Fibroblast of skin of right biceps (primary cell): ENCODE measurements around the gene ATOH8.
"Not testable (repeated sequence)": the region's sequence is repeated elsewhere in the genome, so short reads cannot be mapped to it uniquely, and the experiment has no call there.

ENCODE experiments used
- DNase-seq: peaks from one replicate; pipeline ENCODE4 v3.0.0-alpha.2; 2013

ATOH8 gene, protein sequence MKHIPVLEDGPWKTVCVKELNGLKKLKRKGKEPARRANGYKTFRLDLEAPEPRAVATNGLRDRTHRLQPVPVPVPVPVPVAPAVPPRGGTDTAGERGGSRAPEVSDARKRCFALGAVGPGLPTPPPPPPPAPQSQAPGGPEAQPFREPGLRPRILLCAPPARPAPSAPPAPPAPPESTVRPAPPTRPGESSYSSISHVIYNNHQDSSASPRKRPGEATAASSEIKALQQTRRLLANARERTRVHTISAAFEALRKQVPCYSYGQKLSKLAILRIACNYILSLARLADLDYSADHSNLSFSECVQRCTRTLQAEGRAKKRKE

DNA sequence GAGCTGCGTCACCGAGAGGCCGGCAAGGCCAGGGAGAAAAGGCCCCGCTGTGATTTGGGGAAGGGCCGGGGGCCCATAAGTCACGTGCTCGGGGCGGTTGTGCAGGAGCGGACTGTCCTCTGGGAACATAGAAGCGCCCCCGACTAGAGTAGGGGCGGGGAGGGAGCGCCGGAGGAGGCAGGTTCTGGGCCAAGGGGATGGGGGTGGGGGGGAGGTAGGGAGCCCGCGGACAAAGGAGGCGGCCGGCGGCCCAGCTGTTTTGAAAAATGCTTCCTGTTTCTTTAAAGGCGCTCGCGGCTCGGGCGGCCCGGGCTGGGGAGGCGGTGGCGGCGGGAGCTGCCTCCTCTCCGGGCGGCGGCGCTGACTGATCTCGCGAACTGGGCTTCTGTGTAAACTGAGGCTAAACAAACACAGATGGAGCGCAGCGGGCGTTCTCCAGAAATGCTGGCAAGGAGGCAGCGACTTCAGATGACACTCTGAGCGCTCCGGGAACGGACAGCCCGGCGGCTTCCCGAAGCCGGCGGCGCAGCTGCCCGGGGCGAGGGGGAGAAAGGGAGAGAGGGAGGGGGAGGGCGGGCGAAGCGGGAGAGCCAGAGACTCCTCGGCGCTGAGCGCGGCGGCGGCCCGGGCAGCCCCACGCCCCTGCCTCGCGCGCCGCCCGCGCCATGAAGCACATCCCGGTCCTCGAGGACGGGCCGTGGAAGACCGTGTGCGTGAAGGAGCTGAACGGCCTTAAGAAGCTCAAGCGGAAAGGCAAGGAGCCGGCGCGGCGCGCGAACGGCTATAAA lies at the start of gene ATOH8:
TSS of gene ATOH8 (plus strand) at position 467 of the 788 bp plus-strand sequence. CDS start at position 666, 199 bp downstream.
- DNase-seq: peak; percentile 85

DNA sequence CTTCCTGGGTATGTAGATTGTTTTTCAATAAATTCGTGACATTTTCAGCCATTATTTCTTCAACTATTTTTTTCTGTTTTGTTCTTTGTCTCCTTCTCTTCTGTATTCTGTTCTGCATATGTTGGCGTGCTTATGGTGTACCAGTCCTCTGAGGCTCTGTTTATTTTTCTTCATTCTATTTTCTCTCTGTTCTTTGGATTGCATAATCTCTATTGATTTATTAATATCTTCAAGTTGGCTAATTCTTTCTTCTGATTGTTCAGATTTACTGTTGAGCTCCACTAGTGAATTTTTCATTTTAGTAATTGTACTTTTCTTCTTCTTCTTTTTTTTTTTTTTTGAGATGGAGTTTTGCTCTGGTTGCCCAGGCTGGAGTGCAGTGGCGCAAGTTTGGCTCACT lies 49.8 kb upstream of the ATOH8 start:
- no peak for DNase-seq

GRCh38 chr2:85704800-85705679 lies 48.8 kb upstream of the ATOH8 start:
- DNase-seq: no peak

DNA sequence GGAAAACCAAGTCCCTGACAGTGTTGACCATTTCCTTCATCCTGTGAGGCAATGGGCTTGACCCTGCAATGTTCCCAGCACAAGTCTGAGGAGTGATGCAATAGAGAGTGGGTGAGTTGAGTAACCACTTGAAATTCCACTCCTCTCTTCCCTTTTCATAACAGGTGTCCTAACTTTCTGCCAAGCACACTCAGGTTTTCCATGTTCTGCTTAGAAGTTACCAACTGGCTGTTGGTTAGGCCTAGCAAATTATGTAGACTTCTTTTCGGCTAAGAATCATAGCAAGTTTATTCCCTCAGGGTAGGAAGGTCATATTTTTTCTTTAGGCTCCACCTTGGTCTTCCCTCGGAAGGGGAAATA lies 48.1 kb upstream of the ATOH8 start:
- DNase-seq: peak; percentile 76

DNA sequence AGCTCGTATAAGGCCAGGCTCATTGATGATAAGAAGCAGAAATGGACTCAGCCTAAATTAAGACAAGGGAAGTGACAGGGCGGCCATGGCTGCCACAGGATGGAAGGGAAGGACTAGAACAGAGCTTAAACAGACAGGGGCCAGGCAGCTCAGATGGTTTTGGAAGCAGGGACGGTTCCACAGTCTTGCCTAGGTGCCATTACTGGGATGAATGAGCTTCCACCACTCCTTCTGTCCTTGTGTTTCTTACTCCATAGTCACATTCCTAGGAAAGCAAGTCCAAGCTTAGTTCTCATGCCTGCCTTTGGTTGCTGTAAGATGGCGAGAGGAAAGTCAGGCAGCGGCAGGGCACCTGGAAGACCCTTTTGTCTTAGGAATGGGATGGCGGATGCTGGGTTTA lies 47.7 kb upstream of the ATOH8 start:
- DNase-seq: no peak

DNA sequence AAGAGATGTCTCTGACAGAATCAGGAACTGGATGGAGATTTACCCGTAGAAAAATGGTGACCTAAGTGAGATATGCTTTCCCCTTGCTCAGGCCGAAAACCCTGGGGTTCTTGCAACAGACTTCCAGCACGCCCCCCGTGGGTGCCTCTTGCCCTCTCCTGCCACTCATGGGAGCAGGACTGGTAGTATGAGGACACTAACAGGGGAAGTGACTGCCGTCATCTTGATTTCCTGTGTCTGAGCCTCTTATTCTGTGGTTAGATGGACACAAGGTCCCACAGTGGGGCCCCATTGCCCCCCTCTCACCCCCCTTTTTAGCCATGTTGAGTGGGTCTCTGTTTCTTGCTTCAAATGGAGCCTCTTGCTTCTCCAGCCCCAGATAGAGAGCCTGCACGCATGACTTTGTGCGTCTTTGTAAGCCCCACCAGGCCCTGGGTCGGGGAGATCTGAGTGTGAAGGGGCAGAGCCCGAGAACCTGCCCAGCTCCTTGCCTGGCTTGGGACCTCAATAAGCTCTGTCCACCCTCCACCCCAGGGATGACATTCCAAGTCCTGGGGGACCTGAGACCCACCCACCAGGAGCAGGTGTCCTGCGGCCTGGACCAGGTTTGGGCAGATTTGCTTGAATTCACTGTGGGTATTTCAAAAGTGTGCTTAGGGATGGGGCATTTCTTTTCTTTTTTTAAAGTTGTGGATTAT lies 47.0 kb upstream of the ATOH8 start:
- no peak for DNase-seq

GRCh38 chr2:85707304-85707703 lies 46.5 kb upstream of the ATOH8 start:
- DNase-seq: peak; percentile 83

- DNase-seq: no peak
Measured at GRCh38 chr2:85708641-85709040, 45.1 kb upstream of the ATOH8 start.

DNA sequence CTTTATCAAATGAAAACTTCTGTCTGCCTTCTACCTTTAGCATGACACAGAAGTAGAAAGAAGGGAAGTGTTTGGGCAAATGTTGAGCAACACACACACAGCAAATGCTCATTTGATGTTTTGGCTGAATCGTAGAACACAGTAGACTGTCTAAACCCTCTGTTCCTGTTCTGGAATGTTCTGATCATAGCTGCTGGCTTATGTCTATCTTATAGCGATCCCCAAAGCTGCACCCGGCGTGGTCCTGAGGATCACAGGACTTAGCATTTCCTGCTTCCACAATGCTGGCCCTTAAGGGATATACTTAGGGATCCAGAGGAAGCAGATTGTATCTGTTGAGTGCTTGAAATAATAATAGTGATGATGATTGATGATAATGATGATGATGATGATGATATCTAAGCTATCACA lies 44.4 kb upstream of the ATOH8 start:
- peak; percentile 50 for DNase-seq

DNA sequence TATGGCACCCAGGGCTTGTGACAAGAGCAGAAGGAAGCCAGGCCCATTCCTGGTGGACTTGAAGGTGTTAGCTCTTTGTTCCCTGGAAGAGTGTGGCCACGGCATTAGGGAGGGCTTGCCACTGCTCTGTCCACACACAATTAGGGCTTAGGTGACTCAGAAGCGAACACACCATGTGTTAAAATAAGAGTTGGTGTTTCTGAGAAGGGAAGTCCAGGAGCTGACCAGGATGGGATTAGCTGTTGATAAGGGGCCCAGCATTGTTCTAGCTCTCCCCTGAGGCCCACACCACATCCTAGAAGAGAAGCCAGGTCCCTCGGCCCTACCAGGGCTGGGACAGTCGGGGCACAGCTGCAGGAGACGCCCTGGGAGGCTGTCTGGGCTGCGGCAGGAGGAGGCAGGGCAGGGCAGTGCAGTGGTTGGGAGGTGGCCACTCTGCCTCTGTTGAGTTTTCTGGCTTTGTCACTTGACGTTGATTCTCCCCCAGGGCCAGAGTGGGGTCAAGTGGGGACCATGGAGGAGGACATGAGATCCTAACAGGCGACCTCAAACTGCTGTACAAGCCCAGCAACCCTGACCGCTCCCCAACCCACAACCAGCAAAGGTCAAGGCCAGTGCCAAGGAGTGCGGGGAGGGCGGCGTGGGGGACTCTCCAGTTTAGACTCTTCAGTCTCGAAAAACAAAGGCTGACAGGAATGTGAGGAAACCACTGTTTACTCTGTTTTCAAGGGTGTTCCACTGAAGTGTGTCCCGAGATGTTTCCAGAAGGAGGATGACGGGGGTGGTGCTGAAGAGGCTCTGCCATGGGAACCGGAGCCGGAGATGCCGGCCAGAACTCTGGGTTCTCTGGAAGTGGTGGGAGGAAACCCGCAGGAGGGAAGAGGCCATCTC lies 42.9 kb upstream of the ATOH8 start:
- DNase-seq: no peak

- no peak for DNase-seq
Measured at GRCh38 chr2:85711578-85712060, 42.2 kb upstream of the ATOH8 start.

DNA sequence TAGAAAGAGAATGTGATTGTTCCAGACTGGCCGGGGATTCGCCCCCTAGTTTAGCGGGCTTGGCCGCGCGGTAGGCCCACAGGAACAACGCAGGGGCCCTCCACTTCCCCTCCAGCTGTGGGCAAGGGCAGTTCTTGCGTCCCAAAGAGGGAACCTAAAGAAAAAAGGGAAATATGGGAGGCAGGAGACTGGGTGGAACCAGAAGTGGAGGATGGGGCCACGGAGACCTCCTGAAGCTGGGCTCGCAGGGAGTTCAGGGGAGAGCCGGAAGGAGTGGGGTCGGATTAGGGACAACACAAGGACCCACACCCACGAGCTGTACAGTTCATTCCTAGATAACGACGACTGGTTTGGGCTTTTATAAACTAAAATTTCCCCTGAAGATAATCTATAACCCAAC lies 41.5 kb upstream of the ATOH8 start:
- no peak for DNase-seq

DNA sequence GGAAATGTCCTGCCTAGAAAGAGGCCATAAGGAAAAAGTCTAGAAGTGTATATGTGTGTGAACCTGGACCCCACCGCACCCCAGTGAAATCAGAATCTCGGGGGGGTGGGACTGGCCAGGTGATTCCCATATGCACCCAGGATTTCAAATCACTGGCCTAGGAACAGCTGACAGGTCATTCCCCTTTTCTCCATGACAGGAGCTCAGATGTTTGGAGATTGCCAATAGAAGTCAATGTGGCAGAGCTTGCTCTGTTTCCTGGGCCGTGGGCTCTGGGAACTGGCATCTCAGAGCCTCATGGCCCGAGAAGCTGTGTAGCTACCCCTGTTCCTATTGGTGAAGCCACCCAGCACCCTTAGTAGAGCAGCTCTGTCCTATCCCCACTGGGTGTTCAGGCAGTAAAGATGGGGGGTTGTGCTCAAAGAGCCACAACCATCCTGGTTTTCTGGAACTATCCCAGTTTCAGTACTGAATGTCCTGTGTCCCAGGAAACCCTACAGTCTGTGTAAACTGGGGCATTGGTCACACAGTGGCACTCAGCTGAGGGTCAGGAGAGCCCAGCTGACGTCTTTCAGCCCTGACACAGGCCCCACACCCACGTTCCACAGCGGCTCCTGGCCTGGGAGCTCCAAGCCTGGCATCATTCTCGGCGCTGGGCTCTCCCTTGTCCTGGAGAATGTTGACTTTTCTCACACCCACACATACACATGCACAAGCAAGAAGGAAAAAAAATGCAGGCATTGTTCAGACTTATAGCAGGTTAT lies 40.8 kb upstream of the ATOH8 start:
- DNase-seq: no peak

DNA sequence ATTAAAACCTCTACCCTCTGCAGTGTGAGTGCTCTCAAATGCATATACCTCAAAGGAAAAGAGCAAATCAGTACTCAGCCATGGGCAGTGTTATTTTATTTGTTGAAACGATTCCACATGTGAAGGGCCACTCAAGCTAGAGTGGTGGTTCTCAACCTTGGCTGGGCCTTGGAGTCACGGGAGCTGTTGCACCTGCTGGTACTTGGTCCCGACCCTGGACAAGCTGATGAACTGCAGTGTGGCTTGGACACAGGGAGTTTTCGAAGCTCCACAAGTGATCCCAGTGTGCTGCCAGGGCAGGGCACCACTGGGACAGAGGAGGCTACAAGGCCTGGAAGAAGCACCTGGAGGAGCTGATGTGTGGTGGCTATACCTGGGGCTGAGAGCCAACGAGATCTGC lies 40.0 kb upstream of the ATOH8 start:
- no peak for DNase-seq

GRCh38 chr2:85714421-85714820 lies 39.4 kb upstream of the ATOH8 start:
- DNase-seq: not testable (repeated sequence)

DNA sequence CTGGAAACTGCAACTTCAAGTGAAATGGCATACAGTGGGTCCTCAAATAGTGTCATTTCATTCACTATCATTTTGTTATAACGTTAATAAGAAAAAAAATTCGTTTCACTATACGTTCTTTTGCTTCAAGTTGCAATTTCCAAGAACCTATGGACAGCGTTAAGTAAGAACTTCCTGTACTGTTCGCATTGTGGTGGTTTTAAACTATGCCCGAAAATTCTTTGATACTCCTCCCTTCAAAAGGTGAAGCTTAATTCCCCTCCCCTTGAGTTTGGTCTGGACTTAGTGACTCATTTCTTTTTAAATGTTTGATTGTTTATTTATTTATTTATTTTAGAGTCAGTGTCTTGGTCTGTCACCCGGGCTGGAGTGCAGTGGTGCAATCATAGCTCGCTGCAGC lies 39.0 kb upstream of the ATOH8 start:
- no peak for DNase-seq

DNA sequence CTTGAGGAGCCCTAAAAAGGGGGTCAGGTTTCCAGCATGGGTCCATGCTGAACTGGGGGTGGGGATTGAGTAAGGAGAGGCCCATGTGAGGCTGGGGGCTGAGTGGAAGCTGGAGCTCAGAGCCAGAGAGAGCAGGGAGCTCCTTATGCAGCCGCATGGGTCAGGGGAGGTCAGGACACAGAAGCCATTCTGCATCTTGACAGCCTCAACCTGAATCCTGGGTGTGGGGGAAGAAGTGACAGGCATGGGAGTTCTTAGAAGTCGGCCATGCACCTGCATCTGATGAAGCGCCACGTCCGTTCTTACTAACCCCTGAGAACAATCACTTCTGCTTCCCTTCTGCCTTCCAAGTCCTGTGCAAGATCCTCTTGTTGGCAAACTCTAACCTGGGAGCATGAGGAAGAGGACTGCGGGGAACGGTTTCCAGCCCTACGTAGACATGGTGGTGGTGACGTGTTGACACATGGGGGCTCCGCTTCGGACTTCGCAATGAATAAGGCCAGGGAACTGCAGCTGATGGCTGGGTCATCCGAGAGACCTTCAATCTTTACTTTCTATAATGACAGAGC lies 37.4 kb upstream of the ATOH8 start:
- no peak for DNase-seq

DNA sequence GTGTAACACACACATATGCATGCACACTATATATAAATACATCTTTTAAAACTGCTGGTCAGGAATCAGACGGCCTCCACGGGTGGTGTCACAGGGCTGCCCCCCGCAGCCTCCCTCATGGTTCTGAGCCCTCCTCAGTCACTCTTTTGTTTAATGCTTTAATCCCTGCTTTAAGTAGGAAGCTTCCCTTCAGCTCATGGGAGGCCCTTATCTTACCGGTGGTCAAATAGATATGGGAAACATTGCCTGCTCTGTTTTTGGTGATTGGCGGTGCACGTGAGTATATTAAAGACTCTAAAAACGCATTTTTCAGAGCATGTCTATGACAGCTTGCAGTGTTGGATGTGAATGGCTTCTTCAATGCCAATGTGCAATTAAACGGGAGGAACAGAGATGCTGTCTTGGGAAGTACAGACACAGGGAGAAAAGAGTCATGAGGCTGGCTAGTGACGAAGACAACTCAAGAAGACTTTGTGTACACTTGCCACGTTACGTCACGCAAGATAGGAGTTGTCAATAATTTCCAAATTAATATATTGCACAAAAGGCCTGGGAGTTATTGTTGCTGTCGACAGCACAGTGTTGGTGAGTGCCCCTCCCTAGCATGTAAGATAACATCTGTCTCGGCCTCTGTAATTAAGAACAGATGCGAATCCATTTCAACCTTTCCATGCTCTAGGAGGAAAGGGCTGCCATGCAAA lies 36.3 kb upstream of the ATOH8 start:
- DNase-seq: peak; percentile 89

DNA sequence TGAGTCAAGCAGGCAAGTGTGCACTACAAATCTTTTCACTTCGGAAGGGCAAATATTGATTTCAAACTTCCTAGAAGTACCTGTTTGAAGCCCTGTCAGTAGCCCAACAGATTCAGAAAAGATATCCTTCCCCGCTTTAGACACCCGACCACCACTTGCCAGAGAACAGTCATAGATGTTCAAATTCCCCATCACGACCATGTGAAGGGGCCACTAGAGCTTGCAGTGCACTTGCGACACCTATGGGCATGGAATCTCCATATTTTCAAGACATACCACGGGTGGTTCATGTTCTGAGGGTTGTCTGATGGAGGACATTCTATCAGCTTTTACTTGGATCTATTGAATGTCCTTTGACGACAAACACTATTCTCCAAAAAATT lies 35.8 kb upstream of the ATOH8 start:
- DNase-seq: no peak
